Measurements from ENCODE around the gene MYEF2.

- peak; percentile 52 for TF ChIP-seq CTCF (IDR thresholded peaks at IDR 0.05; ENCODE audit: low read depth, low read length)
- TF ChIP-seq EZH2phosphoT487 (IDR thresholded peaks at IDR 0.05; ENCODE audit: low read depth), result no peak
These were observed 93.1 kb downstream of the MYEF2 start for GRCh38 chr15:48084759-48085590.
